ENCODE data around the gene FOXP1. TPM values are rescaled to one million over a fixed set of nuclear protein-coding genes. Genes with fewer than 3 reads are reported as not detected.
A peak's percentile ranks its signal among the peaks of the same experiment; 100 is the strongest.

The FOXP1 gene
- total RNA-seq, 1 donor from 2014 or later, result 27.3 TPM

- peaks cover 20% of the 10 kb centered on the region for H3F3A ChIP-seq (ENCODE audit: low read depth)
- H3K4me1 ChIP-seq, result peaks cover 45% of the 10 kb centered on the region
- H2AFZ ChIP-seq (replicated peaks), result no peak overlapping the region
- Mint-ChIP-seq H3K27ac (peak overlapping the region; percentile 52), H3K4me3 (no peak overlapping the region), H3K9me3 (no peaks in the 10 kb centered on the region), H3K4me1 (peaks cover 39% of the 10 kb centered on the region), H3K36me3 (peaks cover 15% of the 10 kb centered on the region), H3K27me3 (ENCODE audit: insufficient read depth, low read depth) (no peaks in the 10 kb centered on the region)
- H3K27me3 ChIP-seq, result no peaks in the 10 kb centered on the region
- H3K4me2 ChIP-seq, result peak overlapping the region; percentile 6
- H3K27ac ChIP-seq, result peak overlapping the region; percentile 47
- no peak for TF ChIP-seq EZH2 (IDR thresholded peaks at IDR 0.05)
- TF ChIP-seq CTCF (IDR thresholded peaks at IDR 0.05), result no peak
- TF ChIP-seq EZH2phosphoT487 (IDR thresholded peaks at IDR 0.05), result no peak
- no peaks in the 10 kb centered on the region for H3K9me3 ChIP-seq (ENCODE audit: low read depth)
- no peaks in the 10 kb centered on the region for H3K79me2 ChIP-seq (ENCODE audit: low read depth)
- no peak for DNase-seq (ENCODE audit: low spot score)
- peaks cover 4% of the 10 kb centered on the region for H4K20me1 ChIP-seq (ENCODE audit: low read depth)
- no peak overlapping the region for H3K4me3 ChIP-seq
- H3K9ac ChIP-seq, result no peak overlapping the region
- no peaks in the 10 kb centered on the region for H3K36me3 ChIP-seq
Observed at GRCh38 chr3:70982284-70982683, 601.2 kb downstream of the FOXP1 start.

GRCh38 chr3:70981231-70981880, 602.2 kb downstream of the FOXP1 start:
- Mint-ChIP-seq H3K4me1 (peaks cover 39% of the 10 kb centered on the region), H3K36me3 (peaks cover 16% of the 10 kb centered on the region), H3K27ac (no peak overlapping the region), H3K9me3 (no peaks in the 10 kb centered on the region), H3K27me3 (ENCODE audit: insufficient read depth, low read depth) (no peaks in the 10 kb centered on the region), H3K4me3 (no peak overlapping the region)
- peak; percentile 53 for DNase-seq (ENCODE audit: low spot score)
- Histone ChIP-seq H3K36me3 (peaks cover 9% of the 10 kb centered on the region), H3K79me2 (ENCODE audit: low read depth) (no peaks in the 10 kb centered on the region), H3K4me2 (peak overlapping the region; percentile 62), H3K27me3 (no peaks in the 10 kb centered on the region), H3K9ac (no peak overlapping the region), H3K4me1 (peaks cover 45% of the 10 kb centered on the region), H3K9me3 (ENCODE audit: low read depth) (no peaks in the 10 kb centered on the region), H3K4me3 (no peak overlapping the region), H2AFZ (replicated peaks) (no peak overlapping the region), H4K20me1 (ENCODE audit: low read depth) (peaks cover 4% of the 10 kb centered on the region), H3F3A (ENCODE audit: low read depth) (peaks cover 20% of the 10 kb centered on the region), H3K27ac (peak overlapping the region; percentile 65)
- no peak for TF ChIP-seq CTCF (IDR thresholded peaks at IDR 0.05)
- TF ChIP-seq EZH2phosphoT487 (IDR thresholded peaks at IDR 0.05), result no peak
- TF ChIP-seq EZH2 (IDR thresholded peaks at IDR 0.05), result no peak

- Histone ChIP-seq H3F3A (ENCODE audit: low read depth) (peaks cover 20% of the 10 kb centered on the region), H3K9me3 (ENCODE audit: low read depth) (no peaks in the 10 kb centered on the region), H3K4me2 (peak overlapping the region; percentile 21), H4K20me1 (ENCODE audit: low read depth) (peaks cover 4% of the 10 kb centered on the region), H3K4me3 (no peak overlapping the region), H2AFZ (replicated peaks) (no peak overlapping the region), H3K27me3 (no peaks in the 10 kb centered on the region), H3K4me1 (peaks cover 45% of the 10 kb centered on the region), H3K36me3 (peaks cover 12% of the 10 kb centered on the region), H3K79me2 (ENCODE audit: low read depth) (no peaks in the 10 kb centered on the region), H3K27ac (peak overlapping the region; percentile 65), H3K9ac (no peak overlapping the region)
- TF ChIP-seq CTCF (IDR thresholded peaks at IDR 0.05) (no peak), EZH2 (IDR thresholded peaks at IDR 0.05) (no peak), EZH2phosphoT487 (IDR thresholded peaks at IDR 0.05) (no peak)
- Mint-ChIP-seq H3K9me3 (no peaks in the 10 kb centered on the region), H3K27me3 (ENCODE audit: insufficient read depth, low read depth) (no peaks in the 10 kb centered on the region), H3K4me3 (no peak overlapping the region), H3K27ac (no peak overlapping the region), H3K4me1 (peaks cover 39% of the 10 kb centered on the region), H3K36me3 (peaks cover 15% of the 10 kb centered on the region)
- DNase-seq (ENCODE audit: low spot score), result no peak
Observed at GRCh38 chr3:70980646-70981170, 602.8 kb downstream of the FOXP1 start.

All from neural progenitor cell (in vitro differentiated cells).